ENCODE measurements around the gene RSPH1. TPM values are rescaled to one million over a fixed set of nuclear protein-coding genes. Genes with fewer than 3 reads are reported as not detected.

The RSPH1 gene
- total RNA-seq, 1 experiment from 2014 or later = 0.31 TPM

- no peak overlapping the region for H3K9ac ChIP-seq (ENCODE audit: extremely low read depth, insufficient read length, low read length)
- no peaks in the 10 kb centered on the region for H3K79me1 ChIP-seq (ENCODE audit: insufficient read depth, low read depth, low read length, poor library complexity, severe bottlenecking)
- H3K18ac ChIP-seq (ENCODE audit: insufficient read length, low read depth, low read length) = no peak overlapping the region
- no peak overlapping the region for H4K91ac ChIP-seq (ENCODE audit: insufficient read length, low read depth, low read length)
- H3K14ac ChIP-seq (ENCODE audit: insufficient read depth, low read length) = no peak overlapping the region
- no peaks in the 10 kb centered on the region for H3K9me3 Mint-ChIP-seq
- H4K8ac ChIP-seq (replicated peaks; ENCODE audit: insufficient read length, low read depth, low read length) = no peak overlapping the region
- no peak for DNase-seq
- H2BK20ac ChIP-seq (ENCODE audit: low read depth, low read length, poor library complexity, severe bottlenecking) = no peak overlapping the region
- WGBS (ENCODE audit: extremely low coverage, insufficient read length, low lambda C conversion rate) = no CpG with 5 or more reads among the region's 4 CpGs
- H4K20me1 ChIP-seq (ENCODE audit: control insufficient read depth, insufficient read depth, insufficient read length) = no peaks in the 10 kb centered on the region
- H3K27me3 ChIP-seq (ENCODE audit: insufficient read depth, low read length) = no peaks in the 10 kb centered on the region
- no peaks in the 10 kb centered on the region for H3K23me2 ChIP-seq (ENCODE audit: insufficient read length, low read depth, low read length, poor library complexity, severe bottlenecking)
- no peak overlapping the region for H3K23ac ChIP-seq (ENCODE audit: insufficient read length, low read depth, low read length)
- no peak for TF ChIP-seq CTCF (conservative IDR thresholded peaks at IDR 0.05)
- no peak overlapping the region for H4K5ac ChIP-seq (ENCODE audit: insufficient read length, low read depth, low read length)
- H2BK12ac ChIP-seq (ENCODE audit: insufficient read length, low read depth, low read length) = no peak overlapping the region
- H2BK120ac ChIP-seq (ENCODE audit: low read depth, low read length, poor library complexity, severe bottlenecking) = no peak overlapping the region
- no peak overlapping the region for H2AK5ac ChIP-seq (ENCODE audit: insufficient read length, low read length)
- no peaks in the 10 kb centered on the region for H3K4me1 ChIP-seq (ENCODE audit: insufficient read depth, low read length)
- H2BK15ac ChIP-seq (ENCODE audit: low read depth, low read length) = no peak overlapping the region
- no peak overlapping the region for H2AFZ ChIP-seq (ENCODE audit: low read length)
- no peak overlapping the region for H3T11ph ChIP-seq (ENCODE audit: low read length)
- H3K56ac ChIP-seq (ENCODE audit: insufficient read length, low read depth, low read length) = no peak overlapping the region
- peaks cover 20 to 23% of the 10 kb centered on the region in 2 experiments for H3K4me1 Mint-ChIP-seq
- H3K4me2 ChIP-seq (ENCODE audit: insufficient read depth, insufficient read length, low read length) = no peak overlapping the region
- no peak overlapping the region for H3K4me3 Mint-ChIP-seq
- no peaks in the 10 kb centered on the region for H3K9me3 ChIP-seq (ENCODE audit: control insufficient read depth, low read depth, low read length)
- H3K27me3 Mint-ChIP-seq (ENCODE audit: low read depth) = no peaks in the 10 kb centered on the region
- H2BK5ac ChIP-seq (ENCODE audit: insufficient read length, low read length) = no peak overlapping the region
- H3K4ac ChIP-seq (ENCODE audit: low read depth, low read length) = no peak overlapping the region
- H3K36me3 Mint-ChIP-seq (ENCODE audit: insufficient read depth in 1 of 3, low read depth in 3 of 3) = peaks cover 19 to 77% (median 60%) of the 10 kb centered on the region in 3 experiments; a peak in 6 of 7 replicates
- peak overlapping the region in 1 of 3 experiments; percentile 87; a peak in 1 of 7 replicates for H3K27ac Mint-ChIP-seq
- no peaks in the 10 kb centered on the region for H3K79me2 ChIP-seq (ENCODE audit: insufficient read depth, low read length)
- H3K27ac ChIP-seq (ENCODE audit: insufficient read length, low read depth, low read length) = no peak overlapping the region
These were observed 49.3 kb upstream of the RSPH1 start for GRCh38 chr21:42545317-42545716.

Measured in H9 (cell line).